ENCODE data around the gene PLPP7.
"Not testable (repeated sequence)": the region's sequence is repeated elsewhere in the genome, so short reads cannot be mapped to it uniquely, and the experiment has no call there.

Gene PLPP7

DNA sequence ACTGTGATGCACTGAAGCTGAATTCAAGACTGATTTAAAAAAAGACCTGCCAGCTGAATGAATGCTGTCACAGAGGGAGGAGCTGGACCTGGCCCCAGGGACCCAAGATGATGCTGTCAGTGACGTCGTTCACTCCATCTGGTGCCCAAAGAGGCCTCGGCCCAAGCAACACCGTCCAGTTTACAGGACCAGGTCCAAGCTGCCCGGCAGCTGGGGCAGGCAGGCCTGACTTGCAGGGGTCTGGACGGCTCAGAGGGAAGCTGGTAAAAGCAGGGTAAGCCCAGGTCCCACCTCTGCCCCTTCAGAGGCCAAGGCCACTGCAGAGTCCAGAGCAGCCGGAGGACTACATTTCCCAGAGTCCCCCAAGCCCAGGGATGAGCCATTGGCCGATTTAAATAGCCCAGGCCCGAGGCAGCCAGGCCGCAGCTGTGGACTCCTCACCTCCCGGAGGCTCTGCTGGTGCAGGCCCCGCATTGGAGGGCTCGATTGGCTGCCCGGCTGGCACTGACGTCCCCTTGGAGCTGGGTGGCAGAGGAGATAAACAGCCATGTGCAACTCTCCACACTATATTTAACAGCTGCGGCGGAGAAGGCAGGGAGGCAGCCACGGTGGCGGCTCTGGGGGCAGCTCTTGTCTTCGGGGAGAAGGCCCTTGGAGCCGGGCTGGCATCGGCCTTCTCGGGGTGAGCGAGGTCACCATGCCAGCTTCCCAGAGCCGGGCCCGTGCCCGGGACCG, at the start of gene PLPP7:
PLPP7 (plus strand) TSS at position 423 of the 735 bp plus-strand sequence; CDS start at position 698, 275 bp downstream.
- peak; percentile 60 for DNase-seq (ENCODE audit: low read depth)

DNA sequence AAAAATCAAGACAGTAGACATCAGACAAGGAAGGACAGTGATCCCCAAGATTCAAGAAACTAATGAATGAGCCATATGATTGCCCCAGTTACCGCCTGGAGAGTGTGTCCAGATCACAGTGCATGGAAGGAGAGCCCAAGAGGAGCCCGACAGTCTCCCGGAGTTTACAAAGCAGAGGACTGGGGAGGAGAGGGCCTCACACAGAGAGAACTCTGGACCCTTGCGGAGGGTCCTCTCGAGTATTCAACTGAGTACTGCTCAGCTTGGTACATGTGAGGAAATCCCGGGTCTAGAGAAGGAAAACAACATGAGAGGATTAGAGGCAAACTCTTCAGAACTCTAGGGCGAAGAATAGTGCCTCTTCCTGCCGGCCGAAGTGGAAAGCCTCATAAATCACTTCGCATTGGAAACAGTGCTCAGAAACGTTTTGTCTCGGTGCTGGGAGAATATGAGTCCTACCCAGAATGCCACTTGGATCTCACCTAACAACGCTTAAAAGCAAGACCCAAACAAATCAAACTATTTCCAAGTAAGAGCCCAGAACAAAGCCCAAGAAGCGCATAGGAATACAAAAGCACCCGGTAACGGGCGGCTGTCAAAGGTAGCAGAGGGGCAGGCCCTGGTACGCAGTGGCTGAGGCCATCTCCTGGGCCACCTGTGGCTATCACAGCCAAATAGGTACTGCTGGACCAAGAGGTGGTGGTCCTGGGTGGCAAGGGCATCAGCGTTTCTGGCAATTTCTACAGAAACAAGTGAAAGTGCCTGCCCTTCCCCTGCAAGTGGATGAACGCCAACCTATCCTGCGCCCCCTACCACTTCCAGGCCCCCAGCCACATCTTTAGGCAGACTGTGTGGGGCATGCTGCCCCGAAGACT, 49.2 kb upstream of the PLPP7 start:
- DNase-seq (ENCODE audit: low read depth), result no peak

GRCh38 chr9:131244331-131244730, 45.2 kb upstream of the PLPP7 start:
- DNase-seq (ENCODE audit: low read depth), result not testable (repeated sequence)

DNA sequence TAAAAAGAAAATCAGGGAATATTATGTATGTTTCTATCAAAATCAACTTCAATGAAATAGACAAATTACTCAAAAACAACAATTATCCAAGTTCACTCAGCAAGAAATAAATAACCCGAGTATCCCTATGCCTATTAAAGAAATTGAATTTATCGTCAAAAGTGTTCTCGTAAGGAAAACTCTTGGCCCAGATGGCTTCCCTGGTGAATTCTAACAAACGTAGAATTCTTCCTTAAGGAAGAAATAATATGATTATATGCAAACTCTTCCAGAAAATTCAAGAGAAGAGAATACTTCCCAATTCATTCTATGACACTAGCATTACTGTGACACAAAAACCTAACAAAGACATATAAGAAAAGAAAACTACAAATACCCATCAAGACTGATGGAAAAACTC, 42.9 kb upstream of the PLPP7 start:
- DNase-seq (ENCODE audit: low read depth), result no peak

DNA sequence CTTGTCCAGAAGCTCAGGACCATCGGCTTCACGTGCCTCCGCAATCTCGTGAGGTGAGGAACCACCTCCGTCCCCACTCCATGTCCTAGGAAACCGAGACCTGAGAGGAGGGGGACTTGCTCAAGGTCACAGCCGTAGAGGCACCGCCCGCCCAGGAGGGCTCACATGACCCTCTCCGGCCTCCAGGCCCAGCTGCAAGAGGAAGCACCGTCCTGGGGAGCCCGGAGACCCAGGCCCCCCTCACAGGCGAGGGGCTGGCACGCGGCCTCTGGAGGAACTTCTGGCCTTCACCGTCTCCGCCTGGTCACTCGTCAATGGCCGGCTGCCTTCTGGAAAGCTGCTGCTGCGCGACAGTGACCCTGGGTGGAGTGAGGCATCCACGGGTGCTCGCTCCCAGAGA, 37.4 kb upstream of the PLPP7 start:
- DNase-seq (ENCODE audit: low read depth), result no peak

- DNase-seq (ENCODE audit: low read depth), result peak; percentile 23
Observed at GRCh38 chr9:131253891-131254491, 35.5 kb upstream of the PLPP7 start.

GRCh38 chr9:131254626-131255025, 34.9 kb upstream of the PLPP7 start:
- DNase-seq (ENCODE audit: low read depth), result no peak

GRCh38 chr9:131255676-131256197, 33.8 kb upstream of the PLPP7 start:
- no peak for DNase-seq (ENCODE audit: low read depth)

GRCh38 chr9:131257266-131258025, 32.1 kb upstream of the PLPP7 start:
- DNase-seq (ENCODE audit: low read depth), result no peak

- DNase-seq (ENCODE audit: low read depth), result no peak
Observed at GRCh38 chr9:131258186-131258585, 31.3 kb upstream of the PLPP7 start.

GRCh38 chr9:131258698-131259431, 30.7 kb upstream of the PLPP7 start:
- no peak for DNase-seq (ENCODE audit: low read depth)

GRCh38 chr9:131259432-131259898, 30.1 kb upstream of the PLPP7 start:
- no peak for DNase-seq (ENCODE audit: low read depth)

- DNase-seq (ENCODE audit: low read depth), result no peak
Observed at GRCh38 chr9:131259916-131260597, 29.5 kb upstream of the PLPP7 start.

DNA sequence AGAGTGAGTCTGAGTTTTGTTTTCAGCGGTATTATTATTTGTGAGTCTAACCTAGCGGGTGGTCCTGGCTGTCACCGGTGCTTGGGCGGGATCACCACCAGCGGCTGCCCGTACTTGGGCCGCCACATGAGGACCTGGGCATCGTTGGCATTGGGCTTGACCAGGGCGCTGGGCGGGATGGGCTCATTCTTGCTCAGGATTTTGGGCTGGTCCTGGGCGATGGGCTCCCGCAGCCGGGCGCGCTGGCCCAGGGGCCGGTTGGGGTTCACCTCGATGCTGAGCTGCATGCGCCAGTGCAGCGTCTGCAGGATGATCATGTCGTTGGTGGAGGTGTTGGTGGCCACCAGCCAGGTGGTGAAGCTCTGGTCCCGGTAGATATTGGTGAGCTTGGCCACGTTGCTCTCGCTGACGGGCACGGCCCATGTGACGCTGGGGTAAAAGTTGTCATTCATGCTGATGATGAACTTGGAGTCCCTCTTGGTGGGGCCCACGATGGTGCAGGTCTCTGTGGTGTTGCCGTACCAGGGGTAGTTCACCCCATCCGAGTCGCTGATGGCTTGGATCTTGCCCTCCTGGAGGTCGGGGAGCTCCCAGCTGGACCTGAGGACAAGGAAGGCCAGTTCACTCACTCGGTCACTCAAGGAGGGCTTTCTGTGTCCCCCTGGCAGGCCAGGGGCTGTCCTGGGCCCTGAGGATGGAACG, 28.6 kb upstream of the PLPP7 start:
- DNase-seq (ENCODE audit: low read depth), result no peak

DNA sequence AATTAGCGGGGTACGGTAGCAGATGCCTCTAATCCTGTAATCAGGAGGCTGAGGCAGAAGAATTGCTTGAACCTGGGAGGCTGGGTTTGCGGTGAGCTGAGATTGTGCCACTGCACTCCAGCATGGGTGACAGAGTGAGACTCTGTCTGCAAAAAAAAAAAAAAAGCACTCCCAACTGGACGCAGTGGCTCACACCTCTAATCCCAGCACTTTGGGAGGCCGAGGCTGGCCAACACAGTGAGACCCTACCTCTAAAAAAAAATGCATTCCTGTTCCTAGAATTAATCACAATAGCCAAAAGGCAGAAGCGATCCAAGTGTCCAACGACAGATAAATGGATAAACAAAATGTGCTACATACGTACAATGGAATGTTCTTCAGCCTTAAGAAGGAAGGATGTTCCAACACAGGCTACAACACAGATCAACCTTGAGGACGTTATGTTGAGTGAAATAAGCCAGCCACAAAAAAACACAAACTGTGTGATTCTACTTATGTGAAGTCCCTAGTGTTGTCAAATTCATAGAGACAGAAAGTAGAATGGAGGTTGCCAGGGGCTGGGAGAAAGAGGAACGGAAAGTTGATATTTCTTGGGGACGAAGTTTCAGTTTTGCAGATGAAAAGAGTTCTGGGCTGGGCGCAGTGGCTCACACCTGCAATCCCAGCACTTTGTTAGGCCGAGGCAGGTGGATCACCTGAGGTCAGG, 27.0 kb upstream of the PLPP7 start:
- DNase-seq (ENCODE audit: low read depth), result no peak

- not testable (repeated sequence) for DNase-seq (ENCODE audit: low read depth)
Observed at GRCh38 chr9:131263033-131263343, 26.5 kb upstream of the PLPP7 start.

- no peak for DNase-seq (ENCODE audit: low read depth)
Observed at GRCh38 chr9:131263701-131264100, 25.8 kb upstream of the PLPP7 start.

- no peak for DNase-seq (ENCODE audit: low read depth)
Observed at GRCh38 chr9:131264231-131264630, 25.3 kb upstream of the PLPP7 start.
